PC-9 (cell line): ENCODE results near the gene ANKRD6.

Source experiments
- CTCF ChIP-seq: fragments of 200-600 bp; sonication (generic); conservative IDR thresholded peaks from 2 replicates; pipeline ENCODE4 v1.6.1; 2017; ENCODE audit warnings: mixed run types, antibody characterized with exemption, mild to moderate bottlenecking, moderate library complexity
- EZH2 ChIP-seq: fragments of 200-600 bp; sonication (generic); IDR thresholded peaks from 2 replicates; pipeline ENCODE4 v1.8.0; 2017; ENCODE audit warnings: antibody characterized with exemption, low read depth

GRCh38 chr6:89539779-89540178 is 106.8 kb downstream of the ANKRD6 start:
- TF ChIP-seq CTCF (no peak), EZH2 (no peak)
